ENCODE measurements around the gene BTNL3. TPM values are rescaled to one million over a fixed set of nuclear protein-coding genes. Genes with fewer than 3 reads are reported as not detected.

Gene BTNL3
- total and polyA plus RNA-seq, 2 experiments from 2014 or later = 0.08 TPM; not detected in 1

DNA sequence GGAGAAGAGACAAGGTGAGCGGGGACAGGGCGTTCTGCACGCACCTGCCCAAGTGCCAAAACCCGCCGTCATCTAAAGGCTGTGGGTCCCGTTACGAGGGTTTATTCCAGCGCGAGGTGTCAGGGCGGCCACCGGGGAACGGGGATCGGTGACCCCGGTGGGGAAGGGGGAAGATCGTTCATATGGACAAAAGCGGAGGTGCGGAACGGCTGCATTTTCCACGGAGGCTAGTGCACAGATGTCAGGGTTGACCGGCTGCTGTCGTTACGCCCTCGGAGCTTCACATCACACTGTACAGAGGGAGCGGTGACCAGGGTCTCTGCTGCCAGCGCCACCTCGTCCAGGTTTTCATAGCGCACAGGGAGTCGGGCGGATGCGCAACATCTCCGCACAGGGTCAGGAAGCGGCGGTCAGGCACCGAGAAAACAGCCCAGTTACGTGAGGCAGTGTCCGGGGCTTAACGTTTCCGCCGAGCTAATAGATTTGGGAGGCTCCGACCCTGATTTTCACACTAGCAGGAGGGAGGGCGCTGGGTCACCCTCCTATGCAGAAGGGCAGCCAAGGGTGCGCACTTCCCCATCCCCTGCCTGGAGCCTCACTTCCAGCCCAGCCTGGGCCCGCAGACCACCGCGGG is 65.0 kb downstream of the BTNL3 start:
- peaks cover 83% of the 10 kb centered on the region for H3K27me3 Mint-ChIP-seq (ENCODE audit: insufficient read depth, low read depth, poor library complexity)

More for the DNA sequence above, 65.0 kb downstream of the BTNL3 start:
- Mint-ChIP-seq H3K27ac (no peak overlapping the region), H3K4me3 (peak overlapping the region; percentile 81), H3K4me1 (peaks cover 18% of the 10 kb centered on the region), H3K36me3 (ENCODE audit: low read depth) (no peaks in the 10 kb centered on the region; the same call in 2 of the 3 replicates), H3K9me3 (no peaks in the 10 kb centered on the region; the same call in 2 of the 3 replicates)
- H4K20me1 ChIP-seq (replicated peaks; ENCODE audit: insufficient read depth) = peaks cover 5% of the 10 kb centered on the region
- no peak overlapping the region for H3K27ac ChIP-seq (ENCODE audit: low read depth)
- H3F3A ChIP-seq (replicated peaks; ENCODE audit: low read depth) = 0 out of 2 replicates have a peak, but pooled peaks cover 9% of the 10 kb centered on the region
- peak overlapping the region; percentile 96 for H3K4me2 ChIP-seq
- DNase-seq (ENCODE audit: low spot score) (peak; percentile 58), ATAC-seq (peak; percentile 54)
- peaks cover 21% of the 10 kb centered on the region for H3K4me1 ChIP-seq (ENCODE audit: insufficient read depth)
- H3K4me3 ChIP-seq = peak overlapping the region; percentile 82
- peaks cover 98% of the 10 kb centered on the region for H3K27me3 ChIP-seq (ENCODE audit: insufficient read depth)
- H3K36me3 ChIP-seq (ENCODE audit: insufficient read depth) = no peaks in the 10 kb centered on the region
- TF ChIP-seq ZNF114 (CRISPR knock-in tag; IDR thresholded peaks at IDR 0.05) (no peak), CREB1 (CRISPR knock-in tag; IDR thresholded peaks at IDR 0.05; ENCODE audit: low read depth) (no peak), STAT1 (IDR thresholded peaks at IDR 0.05; ENCODE audit: unreplicated experiment) (no peak), POLR2AphosphoS5 (IDR thresholded peaks at IDR 0.05; ENCODE audit: low read depth) (no peak), EZH2phosphoT487 (IDR thresholded peaks at IDR 0.05; ENCODE audit: unreplicated experiment) (peak; percentile 16), NANOG (IDR thresholded peaks at IDR 0.05; ENCODE audit: borderline replicate concordance) (no peak), EZH2 (IDR thresholded peaks at IDR 0.05; ENCODE audit: low read depth, unreplicated experiment) (peak; percentile 90)
- TF ChIP-seq, protein P1, sequence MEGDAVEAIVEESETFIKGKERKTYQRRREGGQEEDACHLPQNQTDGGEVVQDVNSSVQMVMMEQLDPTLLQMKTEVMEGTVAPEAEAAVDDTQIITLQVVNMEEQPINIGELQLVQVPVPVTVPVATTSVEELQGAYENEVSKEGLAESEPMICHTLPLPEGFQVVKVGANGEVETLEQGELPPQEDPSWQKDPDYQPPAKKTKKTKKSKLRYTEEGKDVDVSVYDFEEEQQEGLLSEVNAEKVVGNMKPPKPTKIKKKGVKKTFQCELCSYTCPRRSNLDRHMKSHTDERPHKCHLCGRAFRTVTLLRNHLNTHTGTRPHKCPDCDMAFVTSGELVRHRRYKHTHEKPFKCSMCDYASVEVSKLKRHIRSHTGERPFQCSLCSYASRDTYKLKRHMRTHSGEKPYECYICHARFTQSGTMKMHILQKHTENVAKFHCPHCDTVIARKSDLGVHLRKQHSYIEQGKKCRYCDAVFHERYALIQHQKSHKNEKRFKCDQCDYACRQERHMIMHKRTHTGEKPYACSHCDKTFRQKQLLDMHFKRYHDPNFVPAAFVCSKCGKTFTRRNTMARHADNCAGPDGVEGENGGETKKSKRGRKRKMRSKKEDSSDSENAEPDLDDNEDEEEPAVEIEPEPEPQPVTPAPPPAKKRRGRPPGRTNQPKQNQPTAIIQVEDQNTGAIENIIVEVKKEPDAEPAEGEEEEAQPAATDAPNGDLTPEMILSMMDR (conservative IDR thresholded peaks at IDR 0.05; ENCODE audit: low read depth in 2 of 2) = no peak
- TF ChIP-seq, protein P2, sequence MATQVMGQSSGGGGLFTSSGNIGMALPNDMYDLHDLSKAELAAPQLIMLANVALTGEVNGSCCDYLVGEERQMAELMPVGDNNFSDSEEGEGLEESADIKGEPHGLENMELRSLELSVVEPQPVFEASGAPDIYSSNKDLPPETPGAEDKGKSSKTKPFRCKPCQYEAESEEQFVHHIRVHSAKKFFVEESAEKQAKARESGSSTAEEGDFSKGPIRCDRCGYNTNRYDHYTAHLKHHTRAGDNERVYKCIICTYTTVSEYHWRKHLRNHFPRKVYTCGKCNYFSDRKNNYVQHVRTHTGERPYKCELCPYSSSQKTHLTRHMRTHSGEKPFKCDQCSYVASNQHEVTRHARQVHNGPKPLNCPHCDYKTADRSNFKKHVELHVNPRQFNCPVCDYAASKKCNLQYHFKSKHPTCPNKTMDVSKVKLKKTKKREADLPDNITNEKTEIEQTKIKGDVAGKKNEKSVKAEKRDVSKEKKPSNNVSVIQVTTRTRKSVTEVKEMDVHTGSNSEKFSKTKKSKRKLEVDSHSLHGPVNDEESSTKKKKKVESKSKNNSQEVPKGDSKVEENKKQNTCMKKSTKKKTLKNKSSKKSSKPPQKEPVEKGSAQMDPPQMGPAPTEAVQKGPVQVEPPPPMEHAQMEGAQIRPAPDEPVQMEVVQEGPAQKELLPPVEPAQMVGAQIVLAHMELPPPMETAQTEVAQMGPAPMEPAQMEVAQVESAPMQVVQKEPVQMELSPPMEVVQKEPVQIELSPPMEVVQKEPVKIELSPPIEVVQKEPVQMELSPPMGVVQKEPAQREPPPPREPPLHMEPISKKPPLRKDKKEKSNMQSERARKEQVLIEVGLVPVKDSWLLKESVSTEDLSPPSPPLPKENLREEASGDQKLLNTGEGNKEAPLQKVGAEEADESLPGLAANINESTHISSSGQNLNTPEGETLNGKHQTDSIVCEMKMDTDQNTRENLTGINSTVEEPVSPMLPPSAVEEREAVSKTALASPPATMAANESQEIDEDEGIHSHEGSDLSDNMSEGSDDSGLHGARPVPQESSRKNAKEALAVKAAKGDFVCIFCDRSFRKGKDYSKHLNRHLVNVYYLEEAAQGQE (IDR thresholded peaks at IDR 0.05; ENCODE audit: unreplicated experiment) = no peak
- TF ChIP-seq, protein P3, sequence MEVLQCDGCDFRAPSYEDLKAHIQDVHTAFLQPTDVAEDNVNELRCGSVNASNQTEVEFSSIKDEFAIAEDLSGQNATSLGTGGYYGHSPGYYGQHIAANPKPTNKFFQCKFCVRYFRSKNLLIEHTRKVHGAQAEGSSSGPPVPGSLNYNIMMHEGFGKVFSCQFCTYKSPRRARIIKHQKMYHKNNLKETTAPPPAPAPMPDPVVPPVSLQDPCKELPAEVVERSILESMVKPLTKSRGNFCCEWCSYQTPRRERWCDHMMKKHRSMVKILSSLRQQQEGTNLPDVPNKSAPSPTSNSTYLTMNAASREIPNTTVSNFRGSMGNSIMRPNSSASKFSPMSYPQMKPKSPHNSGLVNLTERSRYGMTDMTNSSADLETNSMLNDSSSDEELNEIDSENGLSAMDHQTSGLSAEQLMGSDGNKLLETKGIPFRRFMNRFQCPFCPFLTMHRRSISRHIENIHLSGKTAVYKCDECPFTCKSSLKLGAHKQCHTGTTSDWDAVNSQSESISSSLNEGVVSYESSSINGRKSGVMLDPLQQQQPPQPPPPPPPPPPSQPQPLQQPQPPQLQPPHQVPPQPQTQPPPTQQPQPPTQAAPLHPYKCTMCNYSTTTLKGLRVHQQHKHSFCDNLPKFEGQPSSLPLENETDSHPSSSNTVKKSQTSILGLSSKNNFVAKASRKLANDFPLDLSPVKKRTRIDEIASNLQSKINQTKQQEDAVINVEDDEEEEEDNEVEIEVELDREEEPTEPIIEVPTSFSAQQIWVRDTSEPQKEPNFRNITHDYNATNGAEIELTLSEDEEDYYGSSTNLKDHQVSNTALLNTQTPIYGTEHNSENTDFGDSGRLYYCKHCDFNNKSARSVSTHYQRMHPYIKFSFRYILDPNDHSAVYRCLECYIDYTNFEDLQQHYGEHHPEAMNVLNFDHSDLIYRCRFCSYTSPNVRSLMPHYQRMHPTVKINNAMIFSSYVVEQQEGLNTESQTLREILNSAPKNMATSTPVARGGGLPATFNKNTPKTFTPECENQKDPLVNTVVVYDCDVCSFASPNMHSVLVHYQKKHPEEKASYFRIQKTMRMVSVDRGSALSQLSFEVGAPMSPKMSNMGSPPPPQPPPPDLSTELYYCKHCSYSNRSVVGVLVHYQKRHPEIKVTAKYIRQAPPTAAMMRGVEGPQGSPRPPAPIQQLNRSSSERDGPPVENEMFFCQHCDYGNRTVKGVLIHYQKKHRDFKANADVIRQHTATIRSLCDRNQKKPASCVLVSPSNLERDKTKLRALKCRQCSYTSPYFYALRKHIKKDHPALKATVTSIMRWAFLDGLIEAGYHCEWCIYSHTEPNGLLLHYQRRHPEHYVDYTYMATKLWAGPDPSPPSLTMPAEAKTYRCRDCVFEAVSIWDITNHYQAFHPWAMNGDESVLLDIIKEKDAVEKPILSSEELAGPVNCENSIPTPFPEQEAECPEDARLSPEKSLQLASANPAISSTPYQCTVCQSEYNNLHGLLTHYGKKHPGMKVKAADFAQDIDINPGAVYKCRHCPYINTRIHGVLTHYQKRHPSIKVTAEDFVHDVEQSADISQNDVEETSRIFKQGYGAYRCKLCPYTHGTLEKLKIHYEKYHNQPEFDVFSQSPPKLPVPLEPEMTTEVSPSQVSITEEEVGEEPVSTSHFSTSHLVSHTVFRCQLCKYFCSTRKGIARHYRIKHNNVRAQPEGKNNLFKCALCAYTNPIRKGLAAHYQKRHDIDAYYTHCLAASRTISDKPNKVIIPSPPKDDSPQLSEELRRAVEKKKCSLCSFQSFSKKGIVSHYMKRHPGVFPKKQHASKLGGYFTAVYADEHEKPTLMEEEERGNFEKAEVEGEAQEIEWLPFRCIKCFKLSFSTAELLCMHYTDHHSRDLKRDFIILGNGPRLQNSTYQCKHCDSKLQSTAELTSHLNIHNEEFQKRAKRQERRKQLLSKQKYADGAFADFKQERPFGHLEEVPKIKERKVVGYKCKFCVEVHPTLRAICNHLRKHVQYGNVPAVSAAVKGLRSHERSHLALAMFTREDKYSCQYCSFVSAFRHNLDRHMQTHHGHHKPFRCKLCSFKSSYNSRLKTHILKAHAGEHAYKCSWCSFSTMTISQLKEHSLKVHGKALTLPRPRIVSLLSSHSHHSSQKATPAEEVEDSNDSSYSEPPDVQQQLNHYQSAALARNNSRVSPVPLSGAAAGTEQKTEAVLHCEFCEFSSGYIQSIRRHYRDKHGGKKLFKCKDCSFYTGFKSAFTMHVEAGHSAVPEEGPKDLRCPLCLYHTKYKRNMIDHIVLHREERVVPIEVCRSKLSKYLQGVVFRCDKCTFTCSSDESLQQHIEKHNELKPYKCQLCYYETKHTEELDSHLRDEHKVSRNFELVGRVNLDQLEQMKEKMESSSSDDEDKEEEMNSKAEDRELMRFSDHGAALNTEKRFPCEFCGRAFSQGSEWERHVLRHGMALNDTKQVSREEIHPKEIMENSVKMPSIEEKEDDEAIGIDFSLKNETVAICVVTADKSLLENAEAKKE (CRISPR knock-in tag; IDR thresholded peaks at IDR 0.05) = no peak
- H3K79me2 ChIP-seq (replicated peaks; ENCODE audit: insufficient read depth) = no peaks in the 10 kb centered on the region
- H3K9me2 ChIP-seq (ENCODE audit: insufficient read depth) = no peaks in the 10 kb centered on the region
- peak overlapping the region; percentile 97 for H2AFZ ChIP-seq

Data from GM23338 (cell line).